Measurements from ENCODE around the gene PRSS57. TPM values are rescaled to one million over a fixed set of nuclear protein-coding genes. Genes with fewer than 3 reads are reported as not detected.

Gene PRSS57
- polyA plus RNA-seq, 3 donors = 0.16 to 1.4 (median 0.78) TPM

DNA sequence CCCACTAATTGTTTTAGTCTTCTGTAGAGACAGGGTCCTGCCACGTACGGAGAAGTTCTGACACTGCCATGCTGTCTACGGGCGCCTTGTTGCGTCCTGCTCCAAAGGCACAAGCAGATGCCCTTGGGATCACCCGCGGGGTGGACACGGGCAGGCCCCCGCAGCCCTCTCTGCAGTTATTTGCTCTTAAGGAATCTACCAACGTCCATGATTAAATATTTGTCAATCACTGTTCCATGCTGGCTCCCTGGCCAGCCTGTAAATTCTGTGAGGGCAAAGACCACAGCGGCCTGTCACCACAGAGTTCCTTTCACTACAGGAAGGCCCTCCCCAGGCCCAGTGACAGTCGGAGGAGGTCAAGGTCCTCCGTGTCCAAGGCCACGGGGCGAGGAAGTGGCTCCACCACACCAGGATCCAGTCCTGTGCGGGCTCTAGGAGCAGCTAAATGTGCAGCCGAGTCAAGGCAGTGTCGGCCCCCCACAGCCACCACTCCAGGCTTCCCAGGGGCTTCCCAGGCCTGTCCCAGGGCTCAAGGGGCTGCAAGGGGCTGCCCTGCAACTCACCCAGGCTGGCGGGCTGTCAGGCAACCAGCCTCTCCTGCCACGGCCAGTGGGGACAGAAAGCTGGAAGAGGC is 34.3 kb downstream of the PRSS57 start:
- intact Hi-C loops (cut with micrococcal nuclease) = loop anchor here in 1 of 2 donors (5.0 kb wide), 2 partner anchors 89 to 136 kb away; partner anchors contain the start of genes BSG and PTBP1
- H3K27me3 Mint-ChIP-seq (ENCODE audit: low read depth in 3 of 3) = no peaks in the 10 kb centered on the region
- H3K4me3 Mint-ChIP-seq = peak overlapping the region; percentile 91 to 97
- H3K36me3 Mint-ChIP-seq = peaks cover 3 to 25% of the 10 kb centered on the region in 2 donors
- H3K4me3 ChIP-seq (replicated peaks in 1 of 3; ENCODE audit: low read depth in 2 of 3, low read length in 3 of 3) = peak overlapping the region; percentile 61 to 93 (median 88)
- H2AFZ ChIP-seq (ENCODE audit: insufficient read depth, low read depth, low read length, poor library complexity, severe bottlenecking) = peak overlapping the region; percentile 3
- H3K4me2 ChIP-seq (replicated peaks; ENCODE audit: extremely low read depth, low read length, poor library complexity, severe bottlenecking) = peak overlapping the region; percentile 87
- H3K27ac Mint-ChIP-seq = peak overlapping the region; percentile 86 to 96 (median 93)
- no peaks in the 10 kb centered on the region for H3K27me3 ChIP-seq (ENCODE audit: control insufficient read depth in 2 of 2, insufficient read depth in 2 of 2, low read length in 2 of 2)
- peak overlapping the region; percentile 75 to 79 for H3K27ac ChIP-seq (ENCODE audit: low read depth in 1 of 2, low read length in 2 of 2)
- H3K4me1 Mint-ChIP-seq = peaks cover 51% of the 10 kb centered on the region
- WGBS (ENCODE audit: insufficient coverage) = 34% methylated on average over 18 of the region's 20 CpGs
- TF ChIP-seq, protein P1, sequence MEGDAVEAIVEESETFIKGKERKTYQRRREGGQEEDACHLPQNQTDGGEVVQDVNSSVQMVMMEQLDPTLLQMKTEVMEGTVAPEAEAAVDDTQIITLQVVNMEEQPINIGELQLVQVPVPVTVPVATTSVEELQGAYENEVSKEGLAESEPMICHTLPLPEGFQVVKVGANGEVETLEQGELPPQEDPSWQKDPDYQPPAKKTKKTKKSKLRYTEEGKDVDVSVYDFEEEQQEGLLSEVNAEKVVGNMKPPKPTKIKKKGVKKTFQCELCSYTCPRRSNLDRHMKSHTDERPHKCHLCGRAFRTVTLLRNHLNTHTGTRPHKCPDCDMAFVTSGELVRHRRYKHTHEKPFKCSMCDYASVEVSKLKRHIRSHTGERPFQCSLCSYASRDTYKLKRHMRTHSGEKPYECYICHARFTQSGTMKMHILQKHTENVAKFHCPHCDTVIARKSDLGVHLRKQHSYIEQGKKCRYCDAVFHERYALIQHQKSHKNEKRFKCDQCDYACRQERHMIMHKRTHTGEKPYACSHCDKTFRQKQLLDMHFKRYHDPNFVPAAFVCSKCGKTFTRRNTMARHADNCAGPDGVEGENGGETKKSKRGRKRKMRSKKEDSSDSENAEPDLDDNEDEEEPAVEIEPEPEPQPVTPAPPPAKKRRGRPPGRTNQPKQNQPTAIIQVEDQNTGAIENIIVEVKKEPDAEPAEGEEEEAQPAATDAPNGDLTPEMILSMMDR (IDR thresholded peaks at IDR 0.05) = no peak
- DNase-seq = no peak
- no peaks in the 10 kb centered on the region for H3K9me3 ChIP-seq (replicated peaks in 1 of 2; ENCODE audit: control insufficient read depth in 1 of 2, insufficient read depth in 1 of 2, low read length in 2 of 2)
- H3K4me1 ChIP-seq (ENCODE audit: control insufficient read depth in 1 of 2, insufficient read depth in 2 of 2, low read length in 2 of 2) = peaks cover 45 to 62% of the 10 kb centered on the region in 2 donors
- H3K36me3 ChIP-seq (replicated peaks in 1 of 2; ENCODE audit: control insufficient read depth in 1 of 2, insufficient read depth in 2 of 2, low read length in 2 of 2) = peaks cover 17 to 21% of the 10 kb centered on the region in 2 donors
- no peaks in the 10 kb centered on the region for H3K9me3 Mint-ChIP-seq
- peaks cover 70% of the 10 kb centered on the region for H3K79me2 ChIP-seq (ENCODE audit: insufficient read depth, low read length)
- H3K9ac ChIP-seq (ENCODE audit: insufficient read depth, low read length, poor library complexity, severe bottlenecking) = peak overlapping the region; percentile 91
- peaks cover 63% of the 10 kb centered on the region for H4K20me1 ChIP-seq (ENCODE audit: insufficient read depth, low read length)

- DNase-seq = no peak
- Mint-ChIP-seq H3K4me1 (peaks cover 37% of the 10 kb centered on the region), H3K9me3 (no peaks in the 10 kb centered on the region), H3K27ac (peak overlapping the region; percentile 40 to 92 (median 70)), H3K4me3 (no peak overlapping the region), H3K27me3 (ENCODE audit: low read depth in 3 of 3) (no peaks in the 10 kb centered on the region), H3K36me3 (peaks cover 12 to 40% of the 10 kb centered on the region in 2 donors)
- WGBS (ENCODE audit: insufficient coverage) = 84% methylated on average over 44 of the region's 50 CpGs
- intact Hi-C loops (cut with micrococcal nuclease) = no loop called here
- Histone ChIP-seq H3K9me3 (replicated peaks in 1 of 2; ENCODE audit: control insufficient read depth in 1 of 2, insufficient read depth in 1 of 2, low read length in 2 of 2) (no peaks in the 10 kb centered on the region), H2AFZ (ENCODE audit: insufficient read depth, low read depth, low read length, poor library complexity, severe bottlenecking) (no peak overlapping the region), H3K27ac (ENCODE audit: low read depth in 1 of 2, low read length in 2 of 2) (peak overlapping the region in 1 of 2 donors; percentile 79), H3K4me2 (replicated peaks; ENCODE audit: extremely low read depth, low read length, poor library complexity, severe bottlenecking) (no peak overlapping the region), H3K36me3 (replicated peaks in 1 of 2; ENCODE audit: control insufficient read depth in 1 of 2, insufficient read depth in 2 of 2, low read length in 2 of 2) (peaks cover 23 to 37% of the 10 kb centered on the region in 2 donors), H3K27me3 (ENCODE audit: control insufficient read depth in 2 of 2, insufficient read depth in 2 of 2, low read length in 2 of 2) (no peaks in the 10 kb centered on the region), H4K20me1 (ENCODE audit: insufficient read depth, low read length) (peaks cover 80% of the 10 kb centered on the region), H3K4me1 (ENCODE audit: control insufficient read depth in 1 of 2, insufficient read depth in 2 of 2, low read length in 2 of 2) (peaks cover 33 to 45% of the 10 kb centered on the region in 2 donors), H3K9ac (ENCODE audit: insufficient read depth, low read length, poor library complexity, severe bottlenecking) (no peak overlapping the region), H3K4me3 (replicated peaks in 1 of 3; ENCODE audit: low read depth in 2 of 3, low read length in 3 of 3) (no peak overlapping the region), H3K79me2 (ENCODE audit: insufficient read depth, low read length) (peaks cover 87% of the 10 kb centered on the region)
- TF ChIP-seq, protein P1 (IDR thresholded peaks at IDR 0.05) = no peak
Measured at GRCh38 chr19:658916-659839, 36.1 kb downstream of the PRSS57 start.

Data from CD14-positive monocyte (primary cell).